HepG2 (cell line): ENCODE data around the gene CCNYL1. TPM values are rescaled to one million over a fixed set of nuclear protein-coding genes. Genes with fewer than 3 reads are reported as not detected.
A peak's percentile ranks its signal among the peaks of the same experiment; 100 is the strongest.

Experiments used
- NONO ChIP-seq, 2 experiments: fragments of 450-650 bp in 1 of 2; sonication (generic) in 1 of 2; formaldehyde crosslinking in 1 of 2; IDR thresholded peaks in 1 of 2; conservative IDR thresholded peaks in 1 of 2; 2 replicates each; pipeline versions ENCODE4 v1.6.1 to v1.8.0; 2017 to 2022; ENCODE audit warnings: mild to moderate bottlenecking in 1 of 2, missing genetic modification reagents in 1 of 2, moderate library complexity in 1 of 2
- PATZ1 ChIP-seq: sonication (generic); formaldehyde crosslinking; IDR thresholded peaks from 2 replicates; pipeline ENCODE4 v1.4.0; 2020; ENCODE audit warnings: missing genetic modification reagents
- SOX13 ChIP-seq, 3 experiments: fragments of 450-650 bp in 1 of 3; sonication (generic) in 1 of 3; formaldehyde crosslinking in 1 of 3; IDR thresholded peaks in 2 of 3; conservative IDR thresholded peaks in 1 of 3; 2 replicates each; pipeline versions ENCODE4 v1.5.0 to v1.6.1; 2016 to 2020; ENCODE audit warnings: antibody characterized with exemption in 1 of 3, mild to moderate bottlenecking in 1 of 3, missing compliant biosample characterization in 1 of 3, missing genetic modification reagents in 1 of 3, moderate library complexity in 1 of 3
- SPEN ChIP-seq: sonication (generic); formaldehyde crosslinking; IDR thresholded peaks from 2 replicates; pipeline ENCODE4 v1.5.1; 2020; ENCODE audit warnings: low read depth, mild to moderate bottlenecking, missing genetic modification reagents
- SRF ChIP-seq: IDR thresholded peaks from 2 replicates; pipeline ENCODE4 v1.6.1; 2011; ENCODE audit warnings: mild to moderate bottlenecking, low read depth, low read length, moderate library complexity
- ZBED4 ChIP-seq: sonication (generic); formaldehyde crosslinking; IDR thresholded peaks from 2 replicates; pipeline ENCODE4 v1.4.0; 2020; ENCODE audit warnings: missing genetic modification reagents, borderline replicate concordance
- ZBTB33 ChIP-seq: sonication (generic); formaldehyde crosslinking; IDR thresholded peaks from 2 replicates; pipeline ENCODE4 v1.4.0; 2020; ENCODE audit warnings: missing genetic modification reagents
- ZNF335 ChIP-seq: sonication (generic); formaldehyde crosslinking; IDR thresholded peaks from 2 replicates; pipeline ENCODE4 v1.4.0; 2020; ENCODE audit warnings: missing genetic modification reagents
- ZNF512 ChIP-seq: sonication (generic); formaldehyde crosslinking; IDR thresholded peaks from 2 replicates; pipeline ENCODE4 v1.4.0; 2020; ENCODE audit warnings: mild to moderate bottlenecking, missing genetic modification reagents
- ZNF780A ChIP-seq: sonication (generic); formaldehyde crosslinking; IDR thresholded peaks from 2 replicates; pipeline ENCODE4 v1.8.0; 2022; ENCODE audit warnings: mild to moderate bottlenecking, missing genetic modification reagents, moderate library complexity
- polyA plus RNA-seq, 8 experiments: library from polyadenylated mRNA; depleted of rRNA in 3 of 8; stranded (reverse) in 7 of 8; unstranded in 1 of 8; fragments of >200 nt; fragmentation: Illumina TruSeq in 4 of 8; extraction: Trizol in 4 of 8; gene quantifications; 2 replicates each; pipeline versions ENCODE4 v1.2.1 to v1.2.3, GENCODE V29; 2011 to 2016; ENCODE audit warnings: low read depth in 4 of 8, missing spikeins in 1 of 8, mixed read lengths in 1 of 8; ENCODE audit not compliant: insufficient read depth in 1 of 8
- total RNA-seq, 5 experiments: library from RNA; depleted of rRNA; stranded (reverse); fragments of >200 nt; fragmentation: Illumina TruSeq; extraction: Trizol; gene quantifications; 2 replicates each; pipeline ENCODE4 v1.2.3, GENCODE V29; 2016; ENCODE audit warnings: low read depth in 1 of 5

CCNYL1 gene
- total and polyA plus RNA-seq, 2 of the 13 experiments (the other 11 are each of a cell fraction or from before 2014, with no cell fraction given) = 12.5 to 16.2 TPM

- TF ChIP-seq ZBTB33 (CRISPR knock-in tag) (peak; percentile 32; the same call in 1 of the 2 replicates), PATZ1 (0 out of 2 replicates have a peak, but pooled peaks have one; percentile 31), ZNF335 (CRISPR knock-in tag) (0 out of 2 replicates have a peak, but pooled peaks have one; percentile 35), ZNF780A (CRISPR knock-in tag) (peak; percentile 50; the same call in 1 of the 2 replicates), SPEN (peak; percentile 59; the same call in 1 of the 2 replicates), ZNF512 (CRISPR knock-in tag) (no peak), ZBED4 (CRISPR knock-in tag) (0 out of 2 replicates have a peak, but pooled peaks have one; percentile 57), NONO (IDR thresholded peaks at IDR 0.05) (no peak), NONO (CRISPR knock-in tag; conservative IDR thresholded peaks at IDR 0.05) (0 out of 2 replicates have a peak, but pooled peaks have one; percentile 63), SRF (no peak), SOX13 (IDR thresholded peaks at IDR 0.05) (no peak), SOX13 (CRISPR knock-in tag; conservative IDR thresholded peaks at IDR 0.05 in 1 of 2, IDR thresholded peaks at IDR 0.05 in 1 of 2) (0 out of 4 replicates have a peak, but pooled peaks of 1 of the 2 experiments have one; percentile 10)
Observed at GRCh38 chr2:207746131-207746530, 34.7 kb downstream of the CCNYL1 start (continued).
